Erythroblast (primary cell): Measurements from ENCODE around the gene MLST8.

Experiments used
- GATA1 ChIP-seq: IDR thresholded peaks from 2 replicates; pipeline ENCODE4 v1.6.1; 2011; ENCODE audit warnings: low read depth, mild to moderate bottlenecking, control low read depth, low read length, moderate library complexity
- POLR2A ChIP-seq: IDR thresholded peaks from 2 replicates; pipeline ENCODE4 v1.6.1; 2011; ENCODE audit warnings: mild to moderate bottlenecking, low read length

DNA sequence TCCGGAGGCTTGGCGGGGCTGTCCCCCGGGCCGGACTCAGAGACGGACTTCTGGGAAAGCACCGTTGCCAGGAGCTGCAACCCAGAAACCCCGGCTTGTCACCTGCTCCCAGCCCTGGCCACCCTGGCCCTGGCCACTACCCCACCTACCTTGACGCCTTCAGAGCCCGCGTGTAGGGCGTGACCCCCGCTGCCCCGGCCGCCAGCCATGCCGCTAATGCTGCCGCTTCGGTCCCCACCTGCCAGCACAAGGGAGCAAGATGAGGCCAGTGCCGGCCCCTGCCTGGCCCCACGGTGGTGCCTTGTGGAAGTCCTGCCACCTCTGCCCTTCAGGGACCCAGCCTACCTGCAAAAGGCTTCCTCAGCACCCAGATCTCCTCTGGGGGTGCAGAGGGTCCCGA, 20.3 kb upstream of the MLST8 start:
- TF ChIP-seq POLR2A, result no peak
- TF ChIP-seq GATA1, result no peak
